Endothelial cell of umbilical vein (primary cell): ENCODE measurements around the gene RASAL2. TPM values are rescaled to one million over a fixed set of nuclear protein-coding genes. Genes with fewer than 3 reads are reported as not detected.

Experiments used
- BruUV-seq: library from RNA; stranded (reverse); fragments of 400-500 nt; replicated peaks from 2 replicates; lab custom pipeline; 2021; lab: Mats Ljungman, UMichigan
- CTCF ChIA-PET: fragments of 300-600, 350-600 bp; sonication (Branson Sonifier 250); formaldehyde crosslinking; loops from one replicate; lab custom pipeline; 2021; ENCODE audit warnings: antibody characterized with exemption, inconsistent platforms; lab: Charles Lee
- POLR2A ChIA-PET: fragments of 300-600, 350-600 bp; sonication (Branson Sonifier 250); formaldehyde crosslinking; loops from one replicate; lab custom pipeline; 2021; ENCODE audit warnings: antibody characterized with exemption, inconsistent platforms; lab: Charles Lee
- DNase-seq: peaks from one replicate; pipeline ENCODE4 v3.0.0-alpha.2; 2011; ENCODE audit warnings: low read depth, low spot score
- FAIRE-seq: peaks from 2 replicates; lab custom pipeline; 2011; peaks lifted over from hg19 to GRCh38; lab: Jason Lieb, UNC
- H2AFZ ChIP-seq: 2 replicates; pipeline ENCODE4 v1.6.0; 2012; ENCODE audit warnings: low read depth, low read length, control low read depth, inconsistent platforms
- H3K27ac ChIP-seq: 2 replicates; pipeline ENCODE4 v1.5.1; 2011; ENCODE audit warnings: low read depth, mild to moderate bottlenecking, control low read depth, low read length, moderate library complexity; ENCODE audit not compliant: insufficient read depth
- H3K27me3 ChIP-seq, 2 experiments: 2 replicates each; pipeline versions ENCODE4 v1.6.0 to v1.6.1; 2011; ENCODE audit warnings: low read length in 2 of 2, mixed read lengths in 1 of 2; ENCODE audit not compliant: control insufficient read depth in 2 of 2, insufficient read depth in 2 of 2
- H3K36me3 ChIP-seq, 2 experiments: 2 replicates in 1 of 2; 3 replicates in 1 of 2; pipeline ENCODE4 v1.5.1; 2011; ENCODE audit warnings: low read length in 2 of 2, mild to moderate bottlenecking in 1 of 2, moderate library complexity in 1 of 2; ENCODE audit not compliant: control insufficient read depth in 2 of 2, insufficient read depth in 2 of 2; ENCODE audit errors: extremely low read depth in 1 of 2
- H3K4me1 ChIP-seq: 3 replicates; pipeline ENCODE4 v1.5.1; 2011; ENCODE audit warnings: mild to moderate bottlenecking, low read length; ENCODE audit not compliant: control insufficient read depth, insufficient read depth; ENCODE audit errors: extremely low read depth
- H3K4me2 ChIP-seq: 2 replicates; pipeline ENCODE4 v1.6.1; 2011; ENCODE audit warnings: low read length, control low read depth, mixed read lengths; ENCODE audit not compliant: insufficient read depth
- H3K4me3 ChIP-seq, 3 experiments: fragments of 200-600 bp in 1 of 3; sonication (generic), shearing (Covaris generic) in 1 of 3; replicated peaks in 1 of 3; 2 replicates each; pipeline ENCODE4 v1.5.1; 2011 to 2016; ENCODE audit warnings: control low read depth in 3 of 3, low read length in 3 of 3, mild to moderate bottlenecking in 2 of 3, inconsistent platforms in 1 of 3, low read depth in 1 of 3, moderate library complexity in 1 of 3; ENCODE audit not compliant: insufficient read depth in 1 of 3
- H3K79me2 ChIP-seq: 2 replicates; pipeline ENCODE4 v1.6.0; 2012; ENCODE audit warnings: low read length, inconsistent platforms; ENCODE audit not compliant: control insufficient read depth, insufficient read depth
- H3K9ac ChIP-seq: replicated peaks from 2 replicates; pipeline ENCODE3; 2011; ENCODE audit warnings: low read length, control low read depth; ENCODE audit not compliant: insufficient read depth; ENCODE audit errors: extremely low read depth
- H3K9me1 ChIP-seq: replicated peaks from 3 replicates; pipeline ENCODE4 v1.6.0; 2011; ENCODE audit warnings: mild to moderate bottlenecking, low read length; ENCODE audit not compliant: control insufficient read depth, insufficient read depth; ENCODE audit errors: extremely low read depth
- H3K9me3 ChIP-seq: replicated peaks from 2 replicates; pipeline ENCODE4 v1.5.1; 2012; ENCODE audit warnings: low read length, inconsistent platforms; ENCODE audit not compliant: control insufficient read depth, insufficient read depth
- H4K20me1 ChIP-seq: replicated peaks from 2 replicates; pipeline ENCODE3; 2011; ENCODE audit warnings: mild to moderate bottlenecking, low read length; ENCODE audit not compliant: control insufficient read depth, insufficient read depth; ENCODE audit errors: extremely low read depth
- CTCF ChIP-seq, 2 donors: IDR thresholded peaks; 1 replicate in 1 of 2; 2 replicates in 1 of 2; pipeline ENCODE4 v1.5.1; 2011; ENCODE audit warnings: low read length in 2 of 2, mild to moderate bottlenecking in 2 of 2, moderate library complexity in 2 of 2, control low read depth in 1 of 2, inconsistent platforms in 1 of 2, low read depth in 1 of 2; ENCODE audit not compliant: insufficient read depth in 1 of 2; ENCODE audit errors: extremely low read depth in 1 of 2
- EZH2 ChIP-seq: IDR thresholded peaks from 2 replicates; pipeline ENCODE4 v1.6.1; 2012; ENCODE audit warnings: borderline replicate concordance, low read depth, mild to moderate bottlenecking, moderate library complexity, low read length, inconsistent platforms; ENCODE audit not compliant: severe bottlenecking
- FOS ChIP-seq: IDR thresholded peaks from 2 replicates; pipeline ENCODE4 v1.6.1; 2011; ENCODE audit warnings: mild to moderate bottlenecking, low read length, moderate library complexity, borderline replicate concordance; ENCODE audit not compliant: insufficient read depth
- GATA2 ChIP-seq: IDR thresholded peaks from 2 replicates; pipeline ENCODE4 v1.7.0; 2011; ENCODE audit warnings: low read depth, mild to moderate bottlenecking, moderate library complexity, mixed read lengths, low read length; ENCODE audit not compliant: insufficient read length, insufficient read depth
- JUN ChIP-seq: IDR thresholded peaks from 2 replicates; pipeline ENCODE4 v1.6.1; 2011; ENCODE audit warnings: borderline replicate concordance, low read depth; ENCODE audit not compliant: insufficient read length, insufficient read depth
- MAX ChIP-seq: IDR thresholded peaks from 2 replicates; pipeline ENCODE4 v1.6.1; 2011; ENCODE audit not compliant: insufficient read depth, insufficient read length
- MYC ChIP-seq: IDR thresholded peaks from one replicate; pipeline ENCODE4 v1.6.1; 2011; ENCODE audit warnings: mild to moderate bottlenecking, low read depth, low read length
- POLR2A ChIP-seq: IDR thresholded peaks from 2 replicates; pipeline ENCODE4 v1.6.1; 2012; ENCODE audit warnings: low read depth, mild to moderate bottlenecking, control low read depth, low read length
- POLR2AphosphoS5 ChIP-seq: IDR thresholded peaks from 2 replicates; pipeline ENCODE4 v1.6.1; 2012; ENCODE audit warnings: low read depth, mild to moderate bottlenecking, control low read depth, low read length, moderate library complexity; ENCODE audit not compliant: insufficient read depth
- dilution Hi-C: fragments of 300-500 bp; cut with MboI; formaldehyde crosslinking; loops from one replicate; pipeline ENCODE4 v1.15.0; 2019; ENCODE audit warnings: low sequenced_read_pairs; ENCODE audit not compliant: extremely low pct_ligation_motif_present
- intact Hi-C: fragments of 100-400 bp; cut with micrococcal nuclease; formaldehyde crosslinking; loops from one replicate; pipeline ENCODE4 v1.10.0; 2022
- polyA plus RNA-seq, 4 experiments: library from polyadenylated mRNA; depleted of rRNA in 3 of 4; stranded (reverse) in 3 of 4; unstranded in 1 of 4; fragments of >200 nt; gene quantifications; 2 replicates each; pipeline versions ENCODE4 v1.2.1 to v1.2.3, GENCODE V29; 2011 to 2012; ENCODE audit warnings: missing spikeins in 1 of 4
- total RNA-seq: library from RNA; stranded (reverse); gene quantifications from 2 replicates; pipeline ENCODE4 v1.2.3, GENCODE V29; 2021

RASAL2 gene
- total and polyA plus RNA-seq, 2 donors (not counting 3 experiments of a cell fraction or from before 2014, with no cell fraction given), result 12.5 to 15.5 TPM

- H4K20me1 ChIP-seq, result no peaks in the 10 kb centered on the region
- no peaks in the 10 kb centered on the region for H3K79me2 ChIP-seq
- no peaks in the 10 kb centered on the region for H3K36me3 ChIP-seq
- TF ChIP-seq CTCF (IDR thresholded peaks at IDR 0.05; ENCODE audit: extremely low read depth in 1 of 2, insufficient read depth in 1 of 2, low read depth in 1 of 2, low read length in 2 of 2) (no peak), EZH2 (no peak), MAX (no peak), JUN (no peak), POLR2AphosphoS5 (no peak), POLR2A (no peak), FOS (no peak), GATA2 (no peak), MYC (no peak)
- H3K27ac ChIP-seq, result no peak overlapping the region
- FAIRE-seq (no peak), DNase-seq (no peak)
- ChIA-PET POLR2A (no interaction called here), CTCF (interaction anchor here (1.1 to 1.2 kb wide), 2 partner anchors 24 to 49 kb away, joined by 3 read pairs; no protein-coding TSS in a partner anchor)
- H3K4me2 ChIP-seq, result no peak overlapping the region
- H3K4me3 ChIP-seq, result no peak overlapping the region
- H3K27me3 ChIP-seq, result no peaks in the 10 kb centered on the region
- no peak overlapping the region for H2AFZ ChIP-seq
- H3K9me3 ChIP-seq, result no peaks in the 10 kb centered on the region
- no peak overlapping the region for H3K9ac ChIP-seq
- no peaks in the 10 kb centered on the region for H3K4me1 ChIP-seq
- intact Hi-C loops (no loop called here), dilution Hi-C loops (no loop called here)
- no peaks in the 10 kb centered on the region for H3K9me1 ChIP-seq
- no TSS peak for BruUV-seq
Measured at GRCh38 chr1:178451529-178451928, 357.6 kb downstream of the RASAL2 start.
